GM23248 (cell line): ENCODE measurements around the gene CCDC85C.

ENCODE experiments used
- EZH2 ChIP-seq: fragments of 200-600 bp; sonication (generic); IDR thresholded peaks from 2 replicates; pipeline ENCODE4 v1.6.1; 2018; ENCODE audit warnings: antibody characterized with exemption, mild to moderate bottlenecking; ENCODE audit not compliant: insufficient read depth, poor library complexity, severe bottlenecking
- EZH2phosphoT487 ChIP-seq: fragments of 200-600 bp; sonication (generic); IDR thresholded peaks from 2 replicates; pipeline ENCODE4 v1.6.1; 2018; ENCODE audit warnings: antibody characterized with exemption, moderate library complexity, mild to moderate bottlenecking, low read depth; ENCODE audit not compliant: insufficient read depth

DNA sequence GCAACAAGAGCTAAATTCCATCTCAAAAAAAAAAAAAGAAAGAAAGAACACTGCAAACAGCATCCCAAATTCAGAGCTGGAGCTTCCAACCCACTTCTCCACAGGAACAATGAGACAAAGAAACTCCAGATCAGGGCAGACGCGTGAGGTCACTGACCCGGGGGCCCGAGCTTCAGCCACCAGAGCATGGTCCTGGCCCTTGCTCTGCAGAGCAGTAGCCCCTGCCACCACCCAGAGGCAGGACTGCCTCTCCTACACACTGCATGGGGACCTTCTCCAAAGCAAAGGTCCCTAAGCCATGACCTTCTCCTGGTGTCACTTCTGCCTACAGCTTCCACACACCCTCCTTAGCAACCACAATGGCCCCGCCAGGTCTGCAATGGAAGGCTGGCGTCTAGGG, 69.7 kb downstream of the CCDC85C start:
- TF ChIP-seq EZH2phosphoT487, result no peak
- TF ChIP-seq EZH2, result no peak
